Stimulated activated CD8-positive, alpha-beta memory T cell treated with anti-CD3 and anti-CD28 coated beads, Interleukin-15, amount 100 ng/mL, for 4 hours (primary cell): Measurements from ENCODE around the gene IRX1.

Experiments used
- DNase-seq, 2 donors: peaks; one replicate each; pipeline ENCODE4 v3.0.0-alpha.2; 2020; ENCODE audit warnings: low read depth in 2 of 2

The IRX1 gene

DNA sequence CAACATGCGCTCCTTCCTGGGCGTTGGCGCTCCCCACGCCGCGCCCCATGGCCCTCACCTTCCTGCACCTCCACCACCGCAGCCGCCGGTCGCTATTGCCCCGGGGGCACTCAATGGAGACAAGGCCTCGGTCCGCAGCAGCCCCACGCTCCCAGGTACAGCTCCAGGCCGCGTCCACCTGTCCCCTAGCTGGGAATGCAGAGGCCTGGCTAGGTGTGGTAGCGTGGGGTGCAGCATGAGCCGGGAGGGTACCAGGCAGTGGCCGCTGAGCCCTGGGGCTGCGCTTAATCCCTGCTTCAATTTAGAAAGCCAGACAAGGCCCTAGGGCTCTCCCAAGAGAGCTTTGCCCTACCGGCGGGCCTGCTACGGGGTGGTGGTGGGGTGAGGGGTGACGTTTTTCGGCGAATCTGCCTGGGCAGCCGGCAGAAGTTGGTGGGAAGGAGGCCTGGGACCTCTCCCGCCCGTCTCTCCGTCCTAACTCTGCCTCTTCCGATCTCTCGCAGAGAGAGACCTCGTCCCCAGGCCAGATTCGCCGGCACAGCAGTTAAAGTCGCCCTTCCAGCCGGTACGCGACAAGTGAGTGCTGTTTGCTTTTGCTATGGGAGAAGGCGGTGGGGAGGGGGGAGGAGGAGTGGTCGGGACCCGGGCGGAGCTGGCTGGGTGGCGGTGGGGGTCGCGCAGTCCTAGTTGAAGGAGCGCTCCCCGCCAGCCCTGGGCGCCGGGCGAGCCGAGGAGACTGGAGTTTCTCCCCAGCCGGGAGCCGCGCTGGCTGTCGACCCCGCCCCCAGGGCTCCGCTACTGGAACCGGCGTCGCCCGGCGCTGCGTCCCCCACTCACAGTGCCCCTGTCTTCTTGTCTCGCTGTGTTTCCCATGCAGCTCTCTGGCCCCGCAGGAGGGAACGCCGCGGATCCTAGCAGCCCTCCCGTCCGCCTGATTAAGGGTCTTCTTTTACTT lies 4.8 kb downstream of the IRX1 start:
- no peak for DNase-seq

DNA sequence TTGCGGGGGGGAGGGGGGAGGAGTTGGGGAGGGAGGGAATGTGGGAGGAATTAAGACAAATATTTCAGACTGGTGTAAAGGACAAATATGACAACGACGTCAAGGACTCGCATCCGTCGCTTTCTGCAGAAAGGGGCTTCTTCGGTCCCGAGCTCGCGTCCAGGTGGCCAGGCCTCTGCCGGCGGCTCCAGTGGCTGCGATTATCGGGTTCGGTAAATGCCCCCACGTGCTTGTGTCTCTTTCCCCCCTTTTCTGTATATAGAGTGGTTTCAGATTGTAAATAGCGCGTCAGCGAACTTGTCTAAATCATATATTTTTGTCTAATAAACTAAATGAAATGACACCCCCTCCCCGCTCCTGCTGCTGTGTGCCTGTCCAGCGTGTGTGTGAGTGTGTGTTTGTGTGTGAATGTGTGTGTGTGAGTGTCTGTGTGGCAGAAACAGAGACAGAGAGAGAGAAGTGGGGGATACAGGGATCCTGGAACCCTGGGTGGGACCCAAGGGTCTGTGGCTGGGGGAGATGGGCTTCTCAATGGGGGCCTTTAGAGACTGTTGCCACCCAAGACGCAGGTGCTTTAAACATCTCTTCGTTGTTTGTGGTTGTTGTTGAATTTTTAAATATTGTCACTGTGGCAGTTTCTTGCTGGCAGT lies 5.6 kb downstream of the IRX1 start:
- DNase-seq: no peak

DNA sequence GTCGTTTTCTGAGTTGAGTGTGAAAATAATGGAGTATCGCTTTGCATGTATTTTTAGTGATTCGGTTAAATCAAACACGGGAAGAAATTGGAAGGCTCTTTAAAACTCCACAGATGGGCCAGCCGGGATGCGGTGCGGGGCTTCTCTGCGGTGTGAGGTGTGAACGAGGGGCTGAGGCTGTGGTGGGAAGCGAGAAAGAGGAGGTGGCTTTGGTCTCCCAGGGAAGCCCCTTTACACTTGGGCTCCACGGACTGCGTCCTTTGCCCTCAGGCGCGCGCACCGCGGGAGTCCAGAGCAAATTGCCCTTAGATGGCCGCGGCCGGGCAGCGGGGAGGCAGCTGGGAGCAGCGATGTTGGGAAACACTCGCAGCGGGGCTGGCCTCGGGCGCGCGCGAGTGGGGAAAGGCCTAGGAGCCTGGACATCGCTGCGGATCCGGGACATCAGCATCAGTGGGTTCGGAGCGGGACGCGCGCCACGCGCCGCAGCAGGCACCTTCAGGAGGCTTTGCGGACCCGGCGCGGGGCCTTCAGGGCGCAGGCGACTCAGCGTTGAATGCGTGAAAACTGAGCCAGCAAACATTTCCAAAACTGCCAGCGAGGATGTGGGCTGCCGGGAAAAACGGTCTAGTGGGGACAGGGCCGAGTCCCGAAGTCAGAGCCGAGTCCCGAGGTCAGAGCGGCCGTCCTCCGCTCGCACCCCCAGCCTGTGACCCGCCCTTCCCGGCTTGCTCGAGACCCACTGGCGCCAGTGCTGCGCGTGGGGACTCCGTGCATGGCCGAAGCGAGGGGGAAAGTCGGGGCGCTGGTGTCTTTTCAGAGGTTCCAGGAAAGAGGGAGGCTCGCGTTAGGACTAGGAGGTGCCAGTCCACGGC lies 6.5 kb downstream of the IRX1 start:
- DNase-seq: no peak

DNA sequence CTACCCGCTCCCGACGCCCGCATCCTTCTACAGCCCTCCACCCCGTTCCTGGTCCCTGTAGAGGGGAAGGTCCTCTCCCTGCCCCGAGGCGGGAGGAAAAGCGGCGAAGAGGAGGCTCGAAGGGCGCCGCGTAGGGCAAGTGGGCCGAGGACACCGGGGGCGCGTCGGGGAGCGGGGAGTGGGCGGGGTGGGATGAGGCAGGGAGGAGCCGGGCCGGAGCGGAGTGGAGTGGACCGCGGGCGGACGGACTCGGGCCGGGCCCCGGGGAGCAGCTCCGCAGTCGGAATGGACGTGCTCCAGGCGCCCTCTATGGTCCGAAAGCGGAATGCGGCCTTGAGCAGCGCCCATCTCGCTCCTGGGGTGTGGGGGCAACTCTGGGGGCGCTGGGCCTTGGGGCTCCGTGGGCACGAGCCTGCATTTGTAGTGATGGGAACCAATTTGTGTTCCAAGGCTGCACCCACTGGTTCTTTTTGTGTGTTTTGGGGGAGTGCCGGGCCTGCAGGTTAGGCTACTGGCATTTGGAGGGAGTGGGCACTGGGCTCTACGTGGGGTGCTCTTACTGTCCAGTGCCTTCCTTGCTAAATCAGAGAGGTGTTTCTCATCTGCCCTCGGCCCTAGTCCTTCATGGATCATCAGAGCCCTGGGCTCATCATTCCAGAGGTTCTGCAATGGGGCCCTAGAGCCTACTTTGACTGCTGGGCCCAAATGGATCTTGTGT lies 7.3 kb downstream of the IRX1 start:
- no peak for DNase-seq

DNA sequence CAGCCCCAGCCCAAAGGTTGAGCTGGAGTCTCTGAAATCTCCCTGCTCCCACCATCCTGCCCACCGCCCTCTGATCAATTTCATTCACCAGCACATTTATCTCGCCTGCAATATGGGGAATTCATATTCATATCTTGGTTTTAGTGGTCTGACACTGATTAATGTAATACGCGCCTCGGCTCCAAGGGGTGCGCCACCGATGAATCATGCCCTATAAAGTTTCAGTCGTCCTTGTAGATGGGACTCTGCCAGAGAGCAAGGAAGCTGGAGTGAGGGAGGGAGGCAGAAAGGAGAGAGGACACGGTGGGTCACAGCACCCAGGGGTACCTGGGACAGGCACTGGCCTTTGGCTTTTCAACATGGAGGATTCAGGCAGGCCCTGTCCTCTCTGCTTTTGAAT lies 8.9 kb downstream of the IRX1 start:
- DNase-seq: no peak

DNA sequence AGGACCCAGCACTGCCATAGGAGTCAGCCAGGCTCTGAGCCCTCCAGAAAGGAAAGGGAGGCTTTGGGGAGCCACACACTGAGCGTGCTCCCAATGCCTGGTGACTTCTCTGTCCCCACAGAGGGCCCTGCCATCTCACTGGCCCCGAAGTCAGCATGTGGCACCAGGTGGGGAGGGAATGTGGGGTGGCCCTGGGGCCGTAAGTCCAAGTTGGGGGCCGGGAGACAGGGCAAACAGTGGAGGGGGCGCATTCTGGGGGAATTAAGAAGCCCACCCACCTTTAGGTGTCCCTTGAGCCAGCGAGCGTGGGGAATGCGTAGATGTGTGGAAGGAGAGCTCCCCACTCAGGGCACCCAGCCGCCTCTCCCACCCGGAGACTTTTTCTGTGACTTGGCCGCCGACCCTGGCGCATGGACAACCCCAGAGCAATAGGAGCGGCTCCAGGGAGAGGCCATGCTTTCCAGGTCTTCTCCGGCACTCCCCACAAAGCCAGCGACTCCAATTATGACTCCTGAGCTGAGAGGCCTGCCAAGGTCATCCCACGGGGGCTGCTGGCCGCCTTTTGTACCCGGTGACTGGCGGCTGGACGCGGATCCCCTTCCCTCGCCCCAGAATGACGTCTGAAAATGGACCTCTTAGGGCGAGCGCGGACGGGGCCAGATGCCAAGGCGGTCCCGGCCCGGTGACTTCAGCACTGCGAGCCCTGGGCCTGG lies 9.8 kb downstream of the IRX1 start:
- DNase-seq: no peak

DNA sequence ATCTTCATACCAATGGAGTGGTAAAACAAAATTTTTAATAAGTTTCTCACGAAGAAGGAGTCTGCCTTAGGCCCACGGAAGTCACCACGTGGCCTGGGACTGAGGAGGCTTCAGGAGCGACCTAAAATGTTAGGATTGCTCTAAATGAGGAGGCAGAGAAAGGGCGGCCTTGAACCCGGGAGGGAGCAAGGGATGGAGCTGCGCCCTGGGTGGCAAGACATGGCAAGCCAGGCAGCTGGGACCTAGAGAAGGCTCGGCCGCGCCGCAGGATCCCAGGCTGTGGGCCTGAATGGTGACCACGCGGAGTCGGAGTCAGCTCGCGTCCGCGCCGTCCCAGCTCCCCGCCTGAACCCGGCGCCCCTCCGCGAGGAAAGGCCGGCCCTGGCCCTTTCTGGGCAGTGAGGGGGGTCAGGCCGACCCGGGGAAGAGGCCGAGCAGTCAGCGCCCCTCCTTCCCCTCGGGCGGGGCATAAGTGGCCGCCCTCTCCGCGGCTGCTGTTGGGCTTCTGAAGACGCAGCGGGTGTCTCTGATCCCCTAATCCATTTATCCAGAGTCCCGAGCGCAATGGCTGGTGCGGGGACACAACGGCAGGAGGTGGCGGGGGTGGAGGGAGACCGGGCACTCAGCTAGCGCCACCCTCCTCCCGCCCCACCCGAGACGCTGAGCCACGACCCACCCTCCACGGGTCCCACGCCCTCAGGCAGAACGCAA lies 10.6 kb downstream of the IRX1 start:
- no peak for DNase-seq

DNA sequence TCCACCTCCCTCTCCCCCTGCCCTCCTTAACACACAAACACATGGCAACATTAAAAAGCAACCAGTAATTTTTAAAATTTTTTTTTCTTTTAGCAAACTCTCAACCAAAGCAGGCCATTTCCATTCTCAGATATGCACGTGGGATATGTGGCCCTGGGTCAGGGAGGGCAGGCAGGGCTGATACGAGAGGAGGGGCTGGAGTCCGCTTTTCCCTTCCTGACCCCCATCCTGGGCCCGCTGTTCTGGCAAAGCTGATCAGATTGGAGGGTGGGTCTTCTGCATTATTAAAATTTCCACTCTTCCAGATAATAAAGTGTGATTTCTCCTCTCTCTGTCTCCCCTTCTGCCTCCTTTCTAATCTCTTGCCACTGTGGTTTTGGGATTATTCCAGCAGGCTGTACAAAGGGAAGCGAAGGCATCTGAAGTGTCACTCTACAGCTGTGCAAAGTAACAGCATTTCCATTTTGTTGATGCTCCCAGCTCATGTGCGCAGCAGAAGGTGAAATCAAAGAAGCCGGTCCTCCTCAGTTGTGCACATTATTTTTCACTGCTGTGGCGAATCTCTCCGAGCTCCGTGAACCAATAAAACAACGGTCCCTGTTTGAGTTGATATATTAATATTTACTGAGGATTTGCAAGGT lies 12.0 kb downstream of the IRX1 start:
- DNase-seq: no peak

DNA sequence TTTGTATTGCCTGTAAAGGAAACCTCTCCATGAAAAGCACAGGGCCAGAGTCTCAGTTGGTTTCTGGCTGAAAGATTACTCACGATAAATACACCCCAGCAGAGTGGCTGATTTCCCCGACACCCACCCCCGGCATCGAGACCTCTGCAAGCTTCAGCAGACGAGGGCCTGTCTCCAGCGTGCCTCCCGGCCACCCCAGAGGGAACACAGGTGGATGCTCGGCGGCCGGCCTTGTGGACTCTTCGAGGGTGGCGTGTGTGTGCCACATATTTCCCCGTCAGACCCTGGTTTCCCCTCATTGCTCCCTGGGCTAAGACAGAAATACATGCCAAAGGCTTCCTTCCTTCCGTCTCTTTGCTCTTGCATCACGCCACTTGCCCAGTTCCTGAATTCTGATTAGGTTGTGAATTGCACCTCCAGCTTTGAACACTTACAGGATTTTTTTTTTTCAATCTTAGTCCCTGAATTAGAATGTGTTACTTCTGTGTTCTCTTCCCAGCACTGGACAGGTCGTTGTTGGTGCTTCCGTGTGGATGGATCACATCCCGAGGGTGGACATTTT lies 13.6 kb downstream of the IRX1 start:
- DNase-seq: no peak

DNA sequence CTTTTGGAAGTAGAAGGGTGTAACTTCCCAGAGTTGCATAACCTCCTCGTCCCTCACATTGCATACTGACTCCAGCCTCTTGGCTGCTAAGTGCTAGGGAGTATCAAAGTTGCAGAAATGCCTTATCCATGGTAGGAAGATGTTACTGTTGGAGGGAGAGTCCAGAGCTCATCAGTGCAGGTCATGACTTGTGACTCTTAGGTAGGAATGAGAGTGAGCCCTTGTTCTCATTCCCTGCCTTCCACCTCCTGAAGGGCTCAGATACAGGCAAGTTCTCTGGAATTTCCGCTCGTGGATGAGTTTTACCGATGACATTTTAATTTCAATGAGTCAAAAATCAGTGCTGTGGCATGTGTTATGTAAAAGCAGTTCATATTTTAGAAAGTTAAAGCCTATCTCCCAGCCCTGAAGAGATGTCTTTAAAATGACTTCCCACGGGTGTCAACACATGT lies 17.0 kb downstream of the IRX1 start:
- DNase-seq: no peak

DNA sequence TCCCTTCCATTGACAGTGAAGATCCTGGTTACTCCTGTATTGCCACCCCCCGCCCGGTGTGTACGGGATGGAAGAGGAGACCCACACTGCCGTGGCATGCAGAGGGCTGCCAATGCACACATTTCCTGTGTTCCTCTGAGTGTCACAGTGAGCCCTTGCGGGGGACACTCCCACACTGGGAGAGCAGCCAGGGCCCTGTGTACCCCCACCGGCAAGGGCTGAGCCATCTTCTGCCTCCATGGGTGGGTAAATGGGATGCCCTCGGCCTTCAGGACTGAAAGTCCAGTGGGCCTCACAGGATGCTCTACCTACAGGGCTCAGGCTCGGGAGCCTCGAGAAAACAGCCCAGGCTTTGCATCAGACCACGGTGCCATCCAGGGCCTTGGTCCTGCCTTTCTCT lies 18.1 kb downstream of the IRX1 start:
- DNase-seq: no peak

DNA sequence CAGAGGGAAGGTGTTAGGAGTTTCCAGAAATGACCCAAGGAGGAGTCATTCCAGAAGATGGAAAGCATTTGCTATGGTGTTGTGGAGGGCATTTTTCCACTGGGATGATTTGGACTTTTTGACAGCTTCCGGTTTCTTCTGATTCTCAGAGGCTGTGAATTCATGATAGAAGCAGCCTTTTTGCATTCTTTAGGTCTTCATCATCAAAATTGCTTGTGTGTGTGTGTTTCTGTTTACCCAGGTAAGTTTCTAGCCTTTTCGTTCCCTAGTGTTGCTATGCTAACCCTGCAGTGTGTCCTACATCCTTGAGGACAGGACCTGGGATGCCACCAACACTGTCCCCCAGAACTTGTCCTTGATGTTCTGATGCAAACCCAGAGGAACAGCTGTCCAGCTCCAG lies 19.6 kb downstream of the IRX1 start:
- DNase-seq: no peak

DNA sequence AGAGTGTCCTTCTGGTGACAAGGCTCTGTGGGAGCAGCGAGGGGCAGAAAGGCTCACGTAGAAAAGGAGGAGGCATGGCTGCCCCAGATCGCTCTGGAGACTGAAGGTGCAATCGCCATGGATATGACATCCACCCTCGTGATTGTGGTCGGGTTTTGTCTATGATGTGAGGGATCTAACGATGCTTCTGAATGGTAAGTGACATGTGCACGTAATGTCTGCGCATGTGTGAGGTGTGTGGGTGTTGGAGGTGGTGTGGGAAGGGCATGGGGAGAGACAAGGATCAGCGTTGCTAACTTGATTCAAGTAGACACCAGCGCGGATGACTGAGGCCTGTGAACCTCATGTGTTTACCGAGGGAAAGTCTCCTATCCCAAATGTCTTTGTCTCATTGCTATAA lies 20.2 kb downstream of the IRX1 start:
- no peak for DNase-seq

DNA sequence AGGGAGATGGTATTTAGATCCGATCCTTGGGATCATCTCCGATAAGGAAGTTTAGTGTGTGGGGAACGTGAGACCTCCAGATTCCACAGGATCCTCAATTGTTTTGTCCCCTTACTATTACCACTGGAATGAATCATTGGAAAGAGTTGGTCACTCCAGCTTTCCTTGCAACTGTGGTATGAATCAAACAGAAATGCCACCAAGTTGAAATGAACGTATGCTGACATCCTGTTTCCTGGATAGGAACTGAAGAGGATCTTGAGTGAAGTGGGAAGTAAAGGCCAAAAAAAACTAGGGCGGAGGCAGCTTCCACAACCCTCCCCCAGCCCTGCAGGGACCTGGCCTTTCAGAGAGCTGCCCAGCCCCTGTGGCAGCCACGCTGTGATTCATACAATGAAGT lies 23.9 kb downstream of the IRX1 start:
- DNase-seq: no peak

DNA sequence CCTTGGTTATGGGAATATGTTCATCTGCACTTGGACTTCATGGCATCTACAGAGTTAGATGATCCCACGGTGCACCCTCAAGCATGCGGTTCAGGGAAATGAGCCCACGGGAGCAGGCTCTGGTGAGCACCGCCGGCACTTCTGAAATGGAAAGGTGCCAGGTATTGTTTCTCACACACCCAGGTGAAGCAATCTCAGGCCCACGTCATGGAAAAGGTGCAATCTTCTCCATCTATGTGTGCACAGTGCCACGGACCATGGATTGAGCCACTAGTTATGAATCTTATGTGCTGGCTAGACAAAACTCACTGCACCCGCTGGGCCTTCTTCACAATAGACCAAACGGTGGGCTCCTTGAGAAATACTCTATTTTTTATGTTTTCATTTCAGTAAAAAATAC lies 27.3 kb downstream of the IRX1 start:
- no peak for DNase-seq

DNA sequence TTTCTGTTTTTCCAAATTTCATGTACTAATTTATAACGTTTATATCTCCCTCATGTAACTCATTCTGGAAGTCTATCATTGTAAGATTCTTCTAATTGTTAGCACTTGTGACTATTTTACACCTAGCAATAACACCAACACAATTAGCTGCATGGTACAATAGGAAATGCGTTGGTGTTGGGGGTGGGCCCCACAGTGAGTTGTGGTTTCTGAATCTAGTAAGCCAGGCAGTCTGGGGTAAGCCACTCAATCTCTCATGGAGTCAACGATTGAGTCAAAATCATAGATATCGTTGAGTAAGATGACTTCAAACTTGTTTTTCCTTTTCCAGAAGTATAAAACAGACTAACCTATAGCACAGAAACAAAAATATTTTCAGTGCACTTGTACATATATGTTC lies 30.0 kb downstream of the IRX1 start:
- DNase-seq: no peak

DNA sequence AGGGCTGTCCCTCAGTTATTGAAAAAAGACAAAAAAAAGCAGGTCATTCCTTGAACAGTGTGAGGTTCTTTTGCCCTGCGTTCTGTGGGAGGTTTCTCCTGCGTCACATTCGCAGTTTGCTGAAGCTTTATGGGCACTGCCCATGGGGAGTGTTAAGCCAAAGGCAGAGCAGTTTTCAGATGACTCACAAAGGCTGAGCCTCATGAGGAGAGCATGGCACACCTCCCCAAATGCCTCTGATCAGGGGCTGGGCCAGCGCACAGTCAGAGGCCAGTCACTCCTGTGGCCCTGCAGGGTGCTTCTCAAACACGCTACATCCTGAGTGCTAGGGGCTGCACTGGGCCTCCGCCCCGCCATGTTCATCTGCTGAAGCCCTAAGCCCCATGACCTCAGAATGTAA lies 38.4 kb downstream of the IRX1 start:
- no peak for DNase-seq

DNA sequence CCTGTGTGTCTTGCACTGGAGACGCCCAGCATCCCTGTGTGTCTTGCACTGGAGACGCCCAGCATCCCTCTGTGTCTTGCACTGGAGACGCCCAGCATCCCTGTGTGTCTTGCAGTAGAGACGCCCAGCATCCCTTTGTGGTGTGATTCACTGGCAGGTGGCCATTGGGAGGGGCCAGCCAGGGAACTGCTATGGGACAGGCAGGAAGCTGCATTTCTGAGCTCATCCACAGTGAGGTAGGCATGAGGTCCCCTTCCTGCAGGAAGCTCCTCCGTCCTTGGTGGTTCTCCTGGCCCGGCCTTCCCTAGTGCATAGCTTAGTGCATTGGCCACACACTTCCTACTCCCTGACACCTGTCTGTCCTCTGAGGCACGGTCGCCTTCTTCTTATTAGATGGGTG lies 43.5 kb downstream of the IRX1 start:
- DNase-seq: no peak

DNA sequence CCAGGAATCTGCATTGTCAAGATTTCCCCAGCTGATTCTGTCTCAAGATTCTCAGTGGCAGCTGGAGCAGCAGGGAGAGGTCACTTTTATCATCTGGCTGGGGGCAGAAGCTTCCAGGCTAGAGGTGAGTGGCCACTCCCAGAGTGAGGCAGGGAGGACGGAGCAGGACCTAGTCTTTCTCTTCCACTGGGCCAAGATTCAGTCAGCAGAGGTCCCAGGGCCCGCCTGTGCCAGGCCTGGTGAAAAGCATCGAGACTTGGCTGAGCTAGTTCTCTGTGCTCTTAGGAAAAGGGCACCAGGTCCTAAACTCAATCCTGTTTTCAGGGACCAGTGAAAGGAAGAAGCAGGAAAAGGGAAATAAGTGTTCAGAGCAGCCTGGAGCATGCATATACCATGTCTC lies 46.6 kb downstream of the IRX1 start:
- DNase-seq: no peak

DNA sequence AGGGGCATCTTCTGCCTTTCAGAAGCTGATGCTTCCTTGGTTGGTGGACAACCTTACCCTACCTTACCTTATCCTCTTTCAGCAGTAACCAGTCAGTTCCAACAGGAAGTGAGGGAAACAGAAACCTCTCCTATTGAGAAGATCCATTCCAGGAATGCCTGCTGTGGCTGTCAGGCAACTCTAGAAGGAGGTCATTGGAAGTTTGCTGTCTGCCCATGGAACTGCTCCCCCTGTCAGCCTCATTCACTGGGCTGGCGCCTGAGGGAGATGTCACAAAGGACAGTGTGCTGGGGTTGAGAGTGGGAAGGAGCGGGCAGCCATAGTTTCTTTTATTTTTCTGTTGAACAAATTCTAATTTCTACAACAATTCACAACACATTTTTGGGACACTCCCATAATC lies 54.7 kb downstream of the IRX1 start:
- no peak for DNase-seq
